B cell (primary cell): Measurements from ENCODE around the gene ASIC4.

Experiments used
- CTCF ChIP-seq: fragments of 200-600 bp; IDR thresholded peaks from one replicate; pipeline ENCODE4 v1.8.0; 2022; ENCODE audit warnings: antibody characterized with exemption, mild to moderate bottlenecking
- EZH2 ChIP-seq: IDR thresholded peaks from 2 replicates; pipeline ENCODE4 v1.6.1; 2012; ENCODE audit warnings: borderline replicate concordance, low read depth, mild to moderate bottlenecking, moderate library complexity, low read length; ENCODE audit not compliant: insufficient read depth, poor library complexity, severe bottlenecking

DNA sequence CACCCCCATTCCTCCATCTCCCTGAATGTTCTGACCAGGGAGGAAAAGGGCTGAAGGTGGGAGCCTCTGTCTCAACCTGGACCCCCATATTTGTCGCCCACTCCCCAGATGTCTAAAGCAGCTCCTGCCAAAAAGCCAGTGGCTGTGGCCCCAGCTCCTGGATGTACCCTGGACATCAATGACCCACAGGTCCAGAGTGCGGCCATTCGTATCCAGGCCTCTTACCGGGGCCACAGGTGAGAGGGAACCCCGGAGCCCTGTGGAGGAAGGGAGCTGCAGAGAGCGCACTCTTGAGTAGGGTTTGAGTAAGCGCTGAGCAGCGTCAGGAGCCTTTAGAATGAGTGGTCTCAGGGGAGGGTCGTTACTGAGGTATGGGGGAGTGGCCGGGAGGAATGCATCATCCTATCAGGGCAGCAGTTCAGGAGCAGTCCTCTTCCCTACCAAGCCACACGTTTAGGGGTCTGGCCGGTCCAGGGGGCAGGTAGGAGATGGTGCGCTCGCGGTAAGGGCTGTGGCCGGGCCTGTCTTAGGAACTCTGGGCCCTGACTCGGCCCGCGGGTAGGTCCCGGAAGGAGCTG, 17.9 kb upstream of the ASIC4 start:
- no peak for TF ChIP-seq CTCF
- TF ChIP-seq EZH2, result no peak
